ENCODE results near the gene PBX3. TPM values are rescaled to one million over a fixed set of nuclear protein-coding genes. Genes with fewer than 3 reads are reported as not detected.

The PBX3 gene
- polyA plus RNA-seq, 10 donors: 11.5 to 15.9 (median 12.8) TPM

- DNase-seq: no peak
Measured at GRCh38 chr9:125993466-125993865, 246.3 kb downstream of the PBX3 start.

- no peak for DNase-seq
Measured at GRCh38 chr9:125994066-125994943, 247.1 kb downstream of the PBX3 start.

- DNase-seq: no peak
Measured at GRCh38 chr9:125995006-125995405, 247.8 kb downstream of the PBX3 start.

GRCh38 chr9:125995706-125996105 is 248.5 kb downstream of the PBX3 start:
- no peak for DNase-seq

GRCh38 chr9:125996791-125997190 is 249.6 kb downstream of the PBX3 start:
- DNase-seq: no peak

GRCh38 chr9:125997196-125997823 is 250.1 kb downstream of the PBX3 start:
- no peak for DNase-seq

- no peak for DNase-seq
Measured at GRCh38 chr9:125998837-125999503, 251.8 kb downstream of the PBX3 start.

- no peak for DNase-seq
Measured at GRCh38 chr9:125999504-125999881, 252.3 kb downstream of the PBX3 start.

- no peak for DNase-seq
Measured at GRCh38 chr9:126000256-126000655, 253.1 kb downstream of the PBX3 start.

- DNase-seq: no peak
Measured at GRCh38 chr9:126000731-126001580, 253.8 kb downstream of the PBX3 start.

- no peak for DNase-seq
Measured at GRCh38 chr9:126001581-126002225, 254.5 kb downstream of the PBX3 start.

- DNase-seq: no peak
Measured at GRCh38 chr9:126002476-126003350, 255.5 kb downstream of the PBX3 start.

GRCh38 chr9:126009047-126009446 is 261.9 kb downstream of the PBX3 start:
- DNase-seq: no peak

GRCh38 chr9:126014726-126015125 is 267.6 kb downstream of the PBX3 start:
- no peak for DNase-seq

GRCh38 chr9:126015424-126015823 is 268.3 kb downstream of the PBX3 start:
- DNase-seq: no peak

GRCh38 chr9:126016579-126017290 is 269.6 kb downstream of the PBX3 start:
- no peak for DNase-seq
